Keratinocyte (primary cell): ENCODE data around the gene PCDHB9. TPM values are rescaled to one million over a fixed set of nuclear protein-coding genes. Genes with fewer than 3 reads are reported as not detected.
"Not testable (repeated sequence)": the region's sequence is repeated elsewhere in the genome, so short reads cannot be mapped to it uniquely, and the experiment has no call there.

Source experiments
- DNase-seq: peaks from one replicate; pipeline ENCODE4 v3.0.0-alpha.2; 2011; ENCODE audit warnings: low read depth, missing footprints, low spot score
- FAIRE-seq: peaks from 2 replicates; lab custom pipeline; 2011; peaks lifted over from hg19 to GRCh38; lab: Jason Lieb, UNC
- H2AFZ ChIP-seq: 2 replicates; pipeline ENCODE4 v1.6.0; 2012; ENCODE audit warnings: low read length, control low read depth, inconsistent platforms; ENCODE audit not compliant: control insufficient read depth
- H3K27ac ChIP-seq: 2 replicates; pipeline ENCODE4 v1.5.1; 2011; ENCODE audit warnings: low read length; ENCODE audit not compliant: control insufficient read depth, insufficient read depth
- H3K27me3 ChIP-seq: 3 replicates; pipeline ENCODE4 v1.6.0; 2011; ENCODE audit warnings: low read length; ENCODE audit not compliant: control insufficient read depth, insufficient read depth; ENCODE audit errors: extremely low read depth
- H3K36me3 ChIP-seq, 2 experiments: 2 replicates in 1 of 2; 3 replicates in 1 of 2; pipeline ENCODE4 v1.5.1; 2011; ENCODE audit warnings: low read length in 2 of 2, mild to moderate bottlenecking in 1 of 2; ENCODE audit not compliant: control insufficient read depth in 2 of 2, insufficient read depth in 2 of 2; ENCODE audit errors: extremely low read depth in 1 of 2
- H3K4me1 ChIP-seq: 3 replicates; pipeline ENCODE4 v1.5.1; 2011; ENCODE audit warnings: low read length; ENCODE audit not compliant: control insufficient read depth, insufficient read depth; ENCODE audit errors: extremely low read depth
- H3K4me2 ChIP-seq: 3 replicates; pipeline ENCODE4 v1.6.0; 2011; ENCODE audit warnings: low read depth, low read length; ENCODE audit not compliant: control insufficient read depth, insufficient read depth; ENCODE audit errors: extremely low read depth
- H3K4me3 ChIP-seq, 3 experiments: fragments of 200-600 bp in 1 of 3; sonication (generic) in 1 of 3; 2 replicates in 2 of 3; 3 replicates in 1 of 3; pipeline ENCODE4 v1.5.1; 2011 to 2016; ENCODE audit warnings: low read length in 3 of 3, mild to moderate bottlenecking in 3 of 3, control low read depth in 2 of 3, inconsistent platforms in 1 of 3, low read depth in 1 of 3, mixed read lengths in 1 of 3, mixed run types in 1 of 3, moderate library complexity in 1 of 3; ENCODE audit not compliant: control insufficient read depth in 2 of 3, insufficient read depth in 2 of 3; ENCODE audit errors: extremely low read depth in 1 of 3
- H3K79me2 ChIP-seq: 2 replicates; pipeline ENCODE4 v1.6.0; 2012; ENCODE audit warnings: low read length; ENCODE audit not compliant: control insufficient read depth, insufficient read depth
- H3K9ac ChIP-seq: 3 replicates; pipeline ENCODE4 v1.6.0; 2011; ENCODE audit warnings: low read length; ENCODE audit not compliant: control insufficient read depth, insufficient read depth; ENCODE audit errors: extremely low read depth
- H3K9me1 ChIP-seq: 3 replicates; pipeline ENCODE4 v1.6.0; 2011; ENCODE audit warnings: low read length; ENCODE audit not compliant: control insufficient read depth, insufficient read depth; ENCODE audit errors: extremely low read depth
- H3K9me3 ChIP-seq: 2 replicates; pipeline ENCODE4 v1.5.1; 2012; ENCODE audit warnings: low read depth, low read length; ENCODE audit not compliant: control insufficient read depth
- H4K20me1 ChIP-seq: 3 replicates; pipeline ENCODE4 v1.6.0; 2011; ENCODE audit warnings: low read length; ENCODE audit not compliant: control insufficient read depth, insufficient read depth; ENCODE audit errors: extremely low read depth
- EZH2 ChIP-seq: IDR thresholded peaks from one replicate; pipeline ENCODE4 v1.6.1; 2012; ENCODE audit warnings: inconsistent platforms, mild to moderate bottlenecking, low read length, moderate library complexity
- dilution Hi-C: fragments of 300-500 bp; cut with MboI; formaldehyde crosslinking; loops from one replicate; pipeline ENCODE4 v1.7.0; 2020; ENCODE audit warnings: low sequenced_read_pairs; ENCODE audit not compliant: extremely low pct_ligation_motif_present
- polyA plus RNA-seq, 5 experiments: library from polyadenylated mRNA; depleted of rRNA in 3 of 5; stranded (reverse) in 3 of 5; stranded (forward) in 1 of 5; unstranded in 1 of 5; fragments of >200 nt; gene quantifications; 1 replicate in 1 of 5; 2 replicates in 3 of 5; 3 replicates in 1 of 5; pipeline versions ENCODE4 v1.2.1 to v1.2.3, GENCODE V29; 2011 to 2012; ENCODE audit warnings: missing spikeins in 2 of 5, low read depth in 1 of 5, low replicate concordance in 1 of 5
- TF ChIP-seq, protein P1 (sequence below), 3 experiments: IDR thresholded peaks in 1 of 3; conservative IDR thresholded peaks in 1 of 3; optimal IDR thresholded peaks in 1 of 3; 2 replicates in 2 of 3; 3 replicates in 1 of 3; pipeline versions ENCODE3 to v1.5.1; 2011; ENCODE audit warnings: low read length in 3 of 3, mild to moderate bottlenecking in 3 of 3, moderate library complexity in 2 of 3, control low read depth in 1 of 3, inconsistent platforms in 1 of 3; ENCODE audit not compliant: insufficient read depth in 2 of 3; ENCODE audit errors: extremely low read depth in 1 of 3

Gene PCDHB9
- polyA plus RNA-seq, 1 donor (not counting 4 experiments of a cell fraction or from before 2014, with no cell fraction given) = not detected

- dilution Hi-C loops = no loop called here
- H3K4me1 ChIP-seq = no peaks in the 10 kb centered on the region
- H3K4me2 ChIP-seq = no peak overlapping the region
- H2AFZ ChIP-seq = no peak overlapping the region
- DNase-seq (no peak), FAIRE-seq (no peak)
- H3K27me3 ChIP-seq = no peaks in the 10 kb centered on the region
- no peaks in the 10 kb centered on the region for H3K9me3 ChIP-seq
- no peaks in the 10 kb centered on the region for H3K9me1 ChIP-seq
- no peaks in the 10 kb centered on the region for H3K36me3 ChIP-seq
- no peaks in the 10 kb centered on the region for H4K20me1 ChIP-seq
- no peaks in the 10 kb centered on the region for H3K79me2 ChIP-seq
- H3K4me3 ChIP-seq = no peak overlapping the region
- H3K27ac ChIP-seq = no peak overlapping the region
- TF ChIP-seq, protein P1, sequence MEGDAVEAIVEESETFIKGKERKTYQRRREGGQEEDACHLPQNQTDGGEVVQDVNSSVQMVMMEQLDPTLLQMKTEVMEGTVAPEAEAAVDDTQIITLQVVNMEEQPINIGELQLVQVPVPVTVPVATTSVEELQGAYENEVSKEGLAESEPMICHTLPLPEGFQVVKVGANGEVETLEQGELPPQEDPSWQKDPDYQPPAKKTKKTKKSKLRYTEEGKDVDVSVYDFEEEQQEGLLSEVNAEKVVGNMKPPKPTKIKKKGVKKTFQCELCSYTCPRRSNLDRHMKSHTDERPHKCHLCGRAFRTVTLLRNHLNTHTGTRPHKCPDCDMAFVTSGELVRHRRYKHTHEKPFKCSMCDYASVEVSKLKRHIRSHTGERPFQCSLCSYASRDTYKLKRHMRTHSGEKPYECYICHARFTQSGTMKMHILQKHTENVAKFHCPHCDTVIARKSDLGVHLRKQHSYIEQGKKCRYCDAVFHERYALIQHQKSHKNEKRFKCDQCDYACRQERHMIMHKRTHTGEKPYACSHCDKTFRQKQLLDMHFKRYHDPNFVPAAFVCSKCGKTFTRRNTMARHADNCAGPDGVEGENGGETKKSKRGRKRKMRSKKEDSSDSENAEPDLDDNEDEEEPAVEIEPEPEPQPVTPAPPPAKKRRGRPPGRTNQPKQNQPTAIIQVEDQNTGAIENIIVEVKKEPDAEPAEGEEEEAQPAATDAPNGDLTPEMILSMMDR (optimal IDR thresholded peaks at IDR 0.05 in 1 of 3, IDR thresholded peaks at IDR 0.05 in 1 of 3, conservative IDR thresholded peaks at IDR 0.05 in 1 of 3; ENCODE audit: extremely low read depth in 1 of 3, insufficient read depth in 2 of 3, low read length in 3 of 3) = no peak
- TF ChIP-seq EZH2 = no peak
- no peak overlapping the region for H3K9ac ChIP-seq
Measured at GRCh38 chr5:141150993-141151325, 36.0 kb upstream of the PCDHB9 start.

DNA sequence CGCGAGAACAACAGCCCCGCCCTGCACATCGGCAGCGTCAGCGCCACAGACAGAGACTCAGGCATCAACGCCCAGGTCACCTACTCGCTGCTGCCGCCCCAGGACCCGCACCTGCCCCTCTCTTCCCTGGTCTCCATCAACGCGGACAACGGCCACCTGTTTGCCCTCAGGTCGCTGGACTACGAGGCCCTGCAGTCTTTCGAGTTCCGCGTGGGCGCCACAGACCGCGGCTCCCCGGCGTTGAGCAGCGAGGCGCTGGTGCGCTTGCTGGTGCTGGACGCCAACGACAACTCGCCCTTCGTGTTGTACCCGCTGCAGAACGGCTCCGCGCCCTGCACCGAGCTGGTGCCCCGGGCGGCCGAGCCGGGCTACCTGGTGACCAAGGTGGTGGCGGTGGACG, 35.3 kb upstream of the PCDHB9 start:
- H3K36me3 ChIP-seq, H3K9me1 ChIP-seq, H3K79me2 ChIP-seq, H3K4me3 ChIP-seq, H3K4me2 ChIP-seq, H3K27ac ChIP-seq, FAIRE-seq, DNase-seq, dilution Hi-C loops, H3K9me3 ChIP-seq, H3K9ac ChIP-seq, H3K4me1 ChIP-seq, H2AFZ ChIP-seq, H4K20me1 ChIP-seq, H3K27me3 ChIP-seq: not testable (repeated sequence)

DNA sequence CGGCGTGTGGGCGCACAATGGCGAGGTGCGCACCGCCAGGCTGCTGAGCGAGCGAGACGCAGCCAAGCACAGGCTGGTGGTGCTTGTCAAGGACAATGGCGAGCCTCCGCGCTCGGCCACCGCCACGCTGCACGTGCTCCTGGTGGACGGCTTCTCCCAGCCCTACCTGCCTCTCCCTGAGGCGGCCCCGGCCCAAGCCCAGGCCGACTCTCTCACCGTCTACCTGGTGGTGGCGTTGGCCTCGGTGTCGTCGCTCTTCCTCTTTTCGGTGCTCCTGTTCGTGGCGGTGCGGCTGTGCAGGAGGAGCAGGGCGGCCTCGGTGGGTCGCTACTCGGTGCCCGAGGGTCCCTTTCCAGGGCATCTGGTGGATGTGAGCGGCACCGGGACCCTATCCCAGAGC, 34.9 kb upstream of the PCDHB9 start:
- H2AFZ ChIP-seq, H3K4me2 ChIP-seq, FAIRE-seq: not testable (repeated sequence)

More for the DNA sequence above, 34.9 kb upstream of the PCDHB9 start:
- H3K4me3 ChIP-seq, H3K4me1 ChIP-seq, H3K27me3 ChIP-seq, H3K9ac ChIP-seq, DNase-seq, H3K27ac ChIP-seq, H3K9me1 ChIP-seq, dilution Hi-C loops, H3K36me3 ChIP-seq, H3K79me2 ChIP-seq, H4K20me1 ChIP-seq, H3K9me3 ChIP-seq: not testable (repeated sequence)
